HG02973 (cell line): ENCODE measurements around the gene CCDC181.
"Not testable (repeated sequence)": the region's sequence is repeated elsewhere in the genome, so short reads cannot be mapped to it uniquely, and the experiment has no call there.

Experiments
- ATAC-seq: cut with Tn5 transposase; IDR thresholded peaks from one replicate; pipeline ENCODE4 v1.9.1; 2021; ENCODE audit warnings: moderate library complexity; ENCODE audit not compliant: unreplicated experiment

Gene CCDC181

DNA sequence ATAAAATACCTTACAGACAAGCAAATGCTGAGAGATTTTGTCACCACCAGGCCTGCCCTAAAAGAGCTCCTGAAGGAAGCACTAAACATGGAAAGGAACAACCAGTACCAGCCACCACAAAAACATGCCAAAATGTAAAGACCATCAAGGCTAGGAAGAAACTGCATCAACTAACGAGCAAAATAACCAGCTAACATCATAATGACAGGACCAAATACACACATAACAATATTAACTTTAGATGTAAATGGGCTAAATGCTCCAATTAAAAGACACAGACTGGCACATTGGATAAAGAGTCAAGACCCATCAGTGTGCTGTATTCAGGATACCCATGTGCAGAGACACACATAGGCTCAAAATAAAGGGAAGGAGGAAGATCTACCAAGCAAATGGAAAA is 24.7 kb downstream of the CCDC181 start:
- ATAC-seq = not testable (repeated sequence)

DNA sequence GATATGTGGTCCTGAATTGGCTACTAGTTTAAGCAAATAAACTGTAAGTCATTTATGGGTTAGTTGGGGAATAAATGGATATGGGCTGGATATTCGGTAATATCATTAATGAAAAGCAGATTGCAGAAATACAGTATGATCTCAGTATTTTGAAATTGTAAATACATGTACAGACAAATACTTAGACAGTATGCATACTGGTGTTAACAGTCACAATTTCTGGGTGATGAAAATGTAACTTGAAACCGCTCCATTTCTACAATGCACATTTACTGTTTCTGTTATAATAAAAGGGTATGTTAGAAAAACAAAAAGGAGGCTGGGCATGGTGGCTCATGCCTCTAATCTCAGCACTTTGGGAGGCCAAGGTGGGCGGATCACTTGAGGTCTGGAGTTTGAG is 31.3 kb downstream of the CCDC181 start:
- no peak for ATAC-seq

DNA sequence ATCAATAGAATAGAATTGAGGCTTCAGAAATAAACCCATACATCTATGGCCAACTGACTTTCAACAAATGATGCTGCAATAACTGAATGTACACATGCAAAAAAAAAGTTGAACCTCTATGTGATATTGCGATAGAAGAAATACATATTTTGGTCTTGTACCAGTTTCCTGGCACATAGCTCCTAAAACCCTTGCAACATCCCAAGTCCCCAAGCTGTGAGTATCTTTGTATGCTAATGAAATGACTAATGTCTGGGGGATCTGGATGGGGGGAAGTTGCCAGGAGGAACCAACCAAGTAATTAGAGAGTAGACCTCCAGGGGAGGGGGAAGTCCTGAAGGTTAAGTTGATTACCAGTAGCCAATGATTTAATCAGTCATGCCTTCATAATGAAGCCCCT is 34.9 kb downstream of the CCDC181 start:
- ATAC-seq = no peak

DNA sequence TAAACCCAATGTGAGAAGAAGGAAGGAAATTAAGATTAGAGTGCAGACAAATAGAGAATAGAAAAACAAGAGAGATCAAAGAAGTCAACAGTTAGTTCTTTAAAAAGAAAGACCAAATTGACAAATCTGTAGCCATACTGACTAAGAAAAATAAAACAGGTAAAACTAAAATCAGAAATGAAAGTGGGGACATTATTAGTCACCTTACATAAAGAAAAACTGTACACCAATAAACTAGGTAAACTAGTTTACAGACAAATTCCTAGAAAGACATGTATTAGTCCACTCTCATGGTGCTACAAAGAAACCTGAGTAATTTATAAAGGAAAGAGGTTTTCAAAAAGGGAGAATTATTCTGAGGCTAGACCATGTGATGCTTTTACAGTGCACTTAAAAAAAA is 37.0 kb downstream of the CCDC181 start:
- ATAC-seq = peak; percentile 91

DNA sequence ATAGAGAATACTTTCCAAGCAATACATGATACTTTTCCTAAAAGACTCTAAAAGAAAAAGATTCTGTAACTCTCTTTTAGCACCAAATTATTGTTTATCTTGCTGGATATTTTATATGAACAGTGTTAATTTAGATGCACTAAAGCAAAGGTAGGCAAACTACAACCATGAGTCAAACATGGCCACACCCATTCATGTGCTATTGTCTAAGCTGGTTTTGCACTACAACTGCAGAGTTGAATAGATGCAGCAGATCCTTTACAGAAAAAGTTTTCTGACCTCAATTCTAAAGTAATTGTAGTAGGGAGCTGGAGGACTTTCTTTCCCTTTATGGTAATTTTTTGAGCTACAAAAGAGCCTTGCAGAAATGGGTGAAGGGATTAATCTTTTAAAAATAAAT is 39.9 kb downstream of the CCDC181 start:
- no peak for ATAC-seq

DNA sequence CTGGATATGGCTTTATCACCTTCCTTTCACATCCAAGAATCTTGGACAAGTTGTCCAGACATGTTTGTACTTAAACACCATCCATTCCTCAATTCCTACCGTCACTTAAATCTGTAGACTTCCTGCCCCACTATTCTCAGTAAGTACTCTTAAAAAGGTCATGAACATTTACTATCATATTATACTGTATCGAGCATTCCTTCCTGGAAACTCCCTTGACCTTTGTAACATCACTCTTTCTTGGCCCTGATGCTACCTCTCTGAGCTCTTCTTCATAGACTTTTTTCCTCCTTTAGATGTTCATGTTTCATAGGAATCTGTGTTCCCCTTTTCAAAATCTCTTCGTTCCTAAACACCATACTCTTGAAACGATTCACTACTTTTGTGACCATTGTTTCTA is 43.8 kb downstream of the CCDC181 start:
- no peak for ATAC-seq

DNA sequence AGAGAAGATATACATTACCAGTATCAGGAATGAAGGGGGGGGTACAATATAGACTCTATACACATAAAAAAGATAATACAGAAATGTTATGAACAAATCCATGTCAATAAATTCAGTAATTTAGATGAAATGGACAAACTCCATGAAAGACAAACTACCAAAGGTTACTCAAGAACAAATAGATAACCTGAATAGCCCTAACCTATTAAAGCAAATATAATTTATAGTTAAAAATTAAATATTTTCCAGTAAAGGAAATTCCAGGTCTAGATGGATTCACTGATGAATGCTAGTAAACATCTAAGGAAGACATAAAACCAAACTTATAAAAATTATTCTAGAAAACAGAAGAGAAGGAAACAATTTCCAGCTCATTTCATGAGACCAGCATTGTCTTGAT is 46.1 kb downstream of the CCDC181 start:
- no peak for ATAC-seq

DNA sequence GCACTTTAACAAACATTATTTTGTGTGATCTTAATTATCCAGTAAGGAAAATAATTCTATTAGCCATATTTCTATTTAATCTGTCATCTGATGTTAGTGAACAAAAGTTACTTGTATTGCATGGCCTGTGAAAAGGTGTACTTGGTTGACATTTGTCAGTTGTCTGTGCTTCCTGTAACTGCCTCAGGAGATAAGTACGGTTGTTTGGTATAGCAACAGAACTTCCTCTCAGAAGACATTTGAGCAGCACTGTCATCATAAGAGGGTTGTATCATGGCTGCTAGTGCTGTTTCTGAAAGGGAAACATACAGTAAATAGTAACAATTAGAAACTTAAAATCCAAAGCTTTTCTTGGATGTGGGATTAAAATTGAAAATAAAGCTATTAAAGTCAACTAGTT is 55.9 kb downstream of the CCDC181 start:
- no peak for ATAC-seq

DNA sequence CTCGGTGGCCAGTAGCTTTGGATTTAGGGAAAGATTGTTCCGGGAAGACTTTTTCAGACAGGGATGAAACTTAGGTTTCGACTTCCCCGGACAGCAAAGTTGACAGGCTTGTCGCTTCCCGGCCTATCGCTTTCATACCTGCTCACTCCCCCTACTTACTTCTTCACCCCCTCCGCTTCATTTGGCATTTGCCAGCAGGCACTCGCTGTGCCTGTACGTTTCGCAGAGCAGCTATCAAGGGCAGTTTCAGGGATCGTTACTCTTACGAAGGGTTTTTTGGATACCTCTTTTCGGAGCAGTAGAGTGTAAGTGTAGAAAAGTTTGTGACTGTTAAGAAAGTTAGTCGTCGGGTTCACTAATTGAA is 58.9 kb downstream of the CCDC181 start:
- ATAC-seq = no peak

DNA sequence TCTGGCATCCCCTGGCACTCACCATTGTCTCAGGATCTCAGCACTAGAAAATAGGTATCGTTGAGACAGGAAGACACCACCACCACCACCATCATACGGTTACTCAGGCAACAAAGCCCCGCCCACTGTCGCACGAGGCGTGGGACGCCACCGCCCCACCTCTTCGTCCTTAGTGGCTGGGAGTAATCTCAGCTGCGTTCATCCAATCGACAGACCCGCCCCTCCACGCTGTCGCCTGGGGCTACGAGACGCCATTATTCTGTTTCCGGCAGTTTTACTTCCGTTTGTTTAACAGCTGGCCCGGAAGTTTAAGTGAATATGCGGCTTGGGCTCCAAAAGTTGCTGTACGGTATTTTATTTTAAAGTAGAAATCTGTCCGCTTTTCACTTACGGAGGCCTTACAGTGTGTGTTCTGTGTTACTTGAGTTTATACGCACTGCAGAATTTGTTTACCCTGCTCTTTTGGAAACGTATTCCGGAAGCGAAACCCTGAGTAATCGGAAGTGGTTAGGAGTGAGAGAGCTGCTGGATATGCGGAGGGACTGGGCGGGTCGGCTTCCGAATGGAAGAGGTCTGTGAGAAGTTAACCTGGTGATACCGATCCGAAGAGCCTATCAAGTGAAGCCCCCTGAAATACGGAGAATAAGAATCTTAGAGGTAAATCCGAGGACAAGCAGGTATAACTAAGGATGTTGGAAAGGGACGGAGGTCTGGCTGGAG is 59.4 kb downstream of the CCDC181 start, which contains the start of the genes BLZF1 and NME7:
TSS of gene BLZF1 (plus strand) at position 510 of the 720 bp plus-strand sequence. CDS start 1,328 bp downstream, outside the sequence.
TSS of gene NME7 (minus strand) at position 112 of the 720 bp plus-strand sequence. CDS start at position 25, 87 bp downstream.
- ATAC-seq = peak; percentile 92

DNA sequence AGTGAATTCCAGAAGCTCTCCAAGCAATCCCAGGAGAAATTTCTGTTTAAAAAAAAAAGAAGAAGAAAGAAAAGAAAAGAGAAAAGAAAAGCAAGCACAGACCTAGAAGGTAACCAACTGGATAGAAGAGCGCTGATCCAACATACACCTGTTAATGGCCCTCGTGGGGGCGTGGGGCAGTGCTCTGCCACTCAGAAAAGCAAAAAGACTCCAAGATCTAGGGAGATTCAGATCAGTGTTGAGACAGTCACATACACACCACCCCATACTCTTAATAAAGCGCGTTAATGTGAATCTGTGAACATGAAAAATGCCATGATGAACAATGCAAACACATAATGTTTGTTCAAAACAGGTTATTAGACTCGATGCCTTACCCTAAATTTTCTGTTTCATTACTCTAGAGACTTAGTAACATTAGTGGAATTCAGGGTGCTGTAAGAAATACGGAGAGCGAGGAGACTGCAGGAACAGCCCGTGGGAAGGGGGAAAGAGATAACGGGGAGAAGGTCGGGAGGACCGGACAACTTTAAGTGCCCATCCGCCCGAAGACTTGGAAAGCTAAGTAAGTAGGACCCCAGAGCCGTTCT is 60.1 kb downstream of the CCDC181 start:
- ATAC-seq = peak; percentile 3

DNA sequence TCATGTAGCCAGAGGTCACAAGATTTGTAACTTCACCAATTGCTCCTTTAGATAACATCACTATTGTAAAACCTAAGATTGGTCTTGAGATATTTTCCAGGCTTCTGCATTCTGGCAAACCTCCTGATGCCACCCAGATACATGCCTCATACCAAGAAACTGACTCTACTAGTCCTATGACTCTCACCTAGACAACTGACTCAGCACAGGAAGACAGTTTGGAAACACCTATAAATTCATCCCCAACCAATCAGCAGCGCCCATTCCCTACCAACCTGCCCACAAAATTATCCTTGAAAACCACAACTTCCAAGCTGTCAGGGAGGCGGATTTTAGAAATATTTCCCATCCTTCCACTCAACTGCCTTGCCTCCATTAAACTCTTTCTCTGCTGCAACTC is 62.3 kb downstream of the CCDC181 start:
- ATAC-seq = no peak

DNA sequence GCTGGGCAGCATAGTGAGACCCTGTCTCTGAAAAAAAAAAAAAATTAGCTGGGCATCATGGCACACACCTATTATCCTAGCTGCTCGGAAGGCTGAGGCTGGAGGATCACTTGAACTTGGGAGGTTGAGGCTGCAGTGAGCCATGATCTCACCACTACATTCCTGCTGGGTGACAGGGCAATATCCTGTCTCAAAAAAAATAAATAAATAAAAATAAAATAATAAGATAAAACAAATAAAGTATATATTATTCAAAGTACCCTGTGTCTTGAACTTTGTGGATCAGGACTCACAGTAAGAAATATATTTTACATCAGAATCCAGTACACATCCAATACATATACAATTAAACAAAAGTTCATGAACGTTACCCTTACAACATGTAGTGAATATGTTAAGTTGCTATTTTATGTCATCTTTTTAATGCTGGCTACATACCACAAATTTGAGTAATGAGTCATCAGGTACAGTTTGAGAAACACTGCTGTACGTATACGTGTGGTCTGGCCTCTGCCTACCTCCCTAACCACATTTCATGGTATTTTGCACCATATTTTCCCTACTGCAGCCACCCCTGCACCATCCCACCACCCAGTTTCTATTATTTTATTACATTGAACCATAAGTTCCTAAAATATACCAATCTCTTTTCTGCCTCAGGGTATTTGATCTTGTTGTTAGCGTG is 64.1 kb downstream of the CCDC181 start:
- ATAC-seq = peak; percentile 40

DNA sequence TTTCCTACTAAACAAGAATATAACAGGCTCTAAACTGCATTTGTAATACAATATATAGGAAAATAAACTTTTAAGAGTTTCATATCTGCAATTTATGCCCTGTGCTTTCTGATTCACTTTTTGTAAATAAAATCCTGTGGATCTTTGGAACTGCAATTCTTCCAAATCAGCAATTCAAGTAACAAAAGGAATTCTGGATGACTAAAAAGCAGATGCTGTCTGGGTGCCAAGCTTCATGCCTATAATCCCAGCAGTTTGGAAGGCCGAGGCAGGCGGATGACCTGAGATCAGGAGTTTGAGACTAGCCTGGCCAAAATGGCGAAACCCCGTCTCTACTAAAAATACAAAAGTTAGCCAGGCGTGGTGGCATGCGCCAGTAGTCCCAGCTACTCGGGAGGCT is 66.0 kb downstream of the CCDC181 start:
- no peak for ATAC-seq

DNA sequence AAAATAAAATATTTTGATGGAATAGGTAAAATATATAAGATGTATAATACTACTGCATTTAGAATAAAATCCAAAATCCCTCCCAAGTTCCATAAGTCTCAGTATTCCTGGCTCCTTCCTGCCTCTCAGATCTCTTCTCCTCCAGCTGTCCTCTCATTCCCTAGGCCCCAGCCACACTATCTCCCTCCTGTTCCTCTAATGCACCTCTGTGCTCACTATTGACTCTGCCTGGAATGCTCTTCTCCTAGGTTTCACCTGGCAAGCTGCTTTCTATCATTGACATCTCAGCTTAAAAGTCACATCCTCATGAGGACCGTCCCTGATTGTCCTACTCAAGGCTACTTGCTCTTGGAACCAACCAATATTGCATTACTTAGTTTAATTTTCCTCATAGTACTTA is 66.9 kb downstream of the CCDC181 start:
- no peak for ATAC-seq

DNA sequence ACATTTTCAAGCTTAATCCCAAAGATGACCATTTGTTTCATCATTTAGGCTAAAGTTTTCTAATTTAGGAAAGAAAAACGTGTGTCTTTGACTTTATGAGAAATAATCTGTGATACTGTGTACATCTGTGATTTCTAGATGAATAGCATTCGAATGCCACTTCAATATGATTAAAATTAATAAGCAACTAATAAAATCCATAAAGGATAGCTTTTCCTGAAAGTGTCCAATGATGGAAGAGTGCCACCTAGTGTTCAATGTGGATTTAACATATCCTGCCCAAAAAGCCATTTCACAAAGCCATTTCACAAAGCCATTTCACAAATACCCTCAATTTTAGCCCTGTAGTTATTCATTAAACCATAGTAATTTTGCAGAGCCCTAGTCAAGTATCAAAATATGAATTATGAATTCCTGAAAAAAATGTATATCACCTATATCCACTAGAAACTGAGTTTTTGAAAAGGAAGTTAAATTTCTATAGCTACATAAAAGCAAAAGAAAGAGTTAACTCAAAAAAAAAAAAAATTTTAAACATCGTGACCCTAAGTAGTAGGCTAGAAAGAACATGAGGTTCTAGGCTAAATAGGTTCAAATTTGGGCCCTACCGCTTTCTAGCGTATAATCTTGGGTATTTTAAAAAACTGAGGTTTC is 78.8 kb downstream of the CCDC181 start:
- no peak for ATAC-seq

DNA sequence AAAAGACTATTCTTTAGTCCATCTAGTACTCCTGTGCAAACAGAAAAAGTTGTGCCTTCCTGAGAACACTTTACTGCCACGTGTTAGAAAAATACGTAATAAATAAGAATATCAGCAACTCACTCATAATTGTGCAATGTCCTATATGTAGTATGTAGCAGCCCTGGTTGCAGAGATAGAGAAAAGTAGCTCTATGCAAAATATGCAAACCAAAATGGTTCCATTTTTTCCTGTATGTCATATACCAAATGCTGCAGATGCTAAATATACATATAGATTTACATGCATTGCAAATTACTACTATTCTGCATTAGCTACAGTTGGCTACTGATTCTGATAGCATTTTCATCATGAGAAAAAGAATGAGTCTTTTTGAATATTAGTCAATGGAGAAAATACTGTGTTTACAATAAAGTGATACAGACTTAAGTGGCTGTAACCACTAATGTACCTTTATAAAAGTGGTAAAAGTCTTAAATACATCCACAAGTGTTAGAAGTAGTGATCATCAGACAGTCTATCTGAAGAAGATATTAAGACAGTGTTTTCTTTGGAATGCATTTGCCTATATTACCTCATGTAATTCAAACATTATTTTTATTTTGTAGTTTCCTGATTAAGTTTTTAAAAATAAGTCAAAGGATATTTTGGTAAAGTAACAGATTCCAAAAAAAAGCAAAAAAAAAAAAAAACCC is 79.4 kb downstream of the CCDC181 start:
- no peak for ATAC-seq

DNA sequence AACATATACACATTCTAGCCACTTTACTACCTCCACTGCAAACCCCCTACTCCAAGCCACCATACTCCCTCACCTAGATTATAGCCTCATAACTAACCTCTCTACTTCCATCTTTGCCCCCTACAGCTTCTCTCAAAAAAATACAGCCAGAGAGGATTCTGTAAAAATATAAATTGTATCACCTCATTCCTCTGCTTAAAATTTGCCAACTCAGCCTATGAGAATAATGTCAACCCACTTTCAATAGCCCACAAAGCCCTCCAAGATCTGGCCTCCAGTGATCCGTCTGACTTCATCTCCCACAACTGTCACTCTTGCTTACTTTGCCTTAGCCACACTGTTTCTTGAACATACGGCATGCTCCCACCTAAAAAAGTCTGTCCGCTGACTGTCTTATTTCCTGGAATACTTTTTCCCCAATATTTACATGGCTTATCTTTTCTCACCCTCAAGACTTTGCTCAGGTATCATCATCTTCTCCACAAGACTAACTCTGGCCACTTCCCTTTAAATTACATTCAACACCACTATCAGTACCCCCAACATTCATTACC is 81.2 kb downstream of the CCDC181 start:
- no peak for ATAC-seq

DNA sequence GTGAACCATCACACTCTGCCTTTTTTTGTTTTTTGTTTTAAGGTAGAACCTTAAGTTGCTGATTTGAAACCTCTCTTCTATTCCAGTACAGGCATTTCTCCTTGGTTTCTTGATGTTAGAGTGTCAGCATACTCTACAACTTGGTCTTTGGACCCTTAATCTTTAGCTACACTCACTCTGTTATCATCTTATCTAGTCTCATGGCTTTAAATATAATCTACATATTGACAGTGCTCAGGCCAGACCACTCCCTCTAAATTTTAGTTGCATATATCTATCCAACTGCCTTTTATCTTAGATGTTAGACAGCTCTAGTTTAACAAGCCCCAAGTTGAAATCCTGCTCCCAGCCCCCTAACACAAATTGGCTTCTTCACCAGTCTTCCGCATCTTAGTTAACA is 81.8 kb downstream of the CCDC181 start:
- no peak for ATAC-seq
